ENCODE results near the gene RAB37.

RAB37 gene

DNA sequence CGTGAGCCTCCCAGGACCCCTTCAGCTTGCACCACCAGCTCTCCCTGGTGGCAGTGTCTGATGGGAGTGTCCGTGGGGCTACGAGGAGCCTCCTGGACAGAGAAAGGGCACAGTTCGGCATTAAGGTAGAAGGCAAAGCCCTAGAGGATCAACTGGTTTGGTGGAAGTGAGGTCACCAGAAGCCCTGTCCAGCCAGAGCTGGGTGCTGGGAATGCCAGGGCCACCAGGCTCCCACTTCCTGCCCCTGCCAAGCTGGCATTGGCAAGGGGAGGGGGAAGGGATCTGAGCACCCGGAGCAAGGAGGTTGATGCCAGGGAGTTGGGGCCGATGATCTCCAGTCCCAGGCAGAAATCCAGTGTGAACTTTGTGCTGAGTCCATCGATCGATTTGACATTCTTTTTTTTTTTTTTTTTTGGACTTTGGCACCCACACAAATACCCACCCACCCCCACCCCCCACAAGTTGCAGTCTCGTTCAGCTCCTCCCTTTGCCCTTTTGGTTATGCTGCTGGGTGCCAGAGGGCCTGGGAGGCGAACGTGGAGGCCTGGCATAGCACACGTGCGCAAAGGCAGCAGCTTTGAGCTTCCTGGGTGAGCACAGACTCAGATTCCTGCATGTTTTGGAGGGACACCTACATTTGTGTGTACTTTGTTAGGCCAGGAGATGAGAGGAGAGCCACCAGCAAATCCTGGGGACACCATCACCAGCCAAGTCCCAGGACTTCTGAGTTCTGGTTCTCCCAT, 13.4 kb downstream of the RAB37 start:
- TF ChIP-seq, protein P1, sequence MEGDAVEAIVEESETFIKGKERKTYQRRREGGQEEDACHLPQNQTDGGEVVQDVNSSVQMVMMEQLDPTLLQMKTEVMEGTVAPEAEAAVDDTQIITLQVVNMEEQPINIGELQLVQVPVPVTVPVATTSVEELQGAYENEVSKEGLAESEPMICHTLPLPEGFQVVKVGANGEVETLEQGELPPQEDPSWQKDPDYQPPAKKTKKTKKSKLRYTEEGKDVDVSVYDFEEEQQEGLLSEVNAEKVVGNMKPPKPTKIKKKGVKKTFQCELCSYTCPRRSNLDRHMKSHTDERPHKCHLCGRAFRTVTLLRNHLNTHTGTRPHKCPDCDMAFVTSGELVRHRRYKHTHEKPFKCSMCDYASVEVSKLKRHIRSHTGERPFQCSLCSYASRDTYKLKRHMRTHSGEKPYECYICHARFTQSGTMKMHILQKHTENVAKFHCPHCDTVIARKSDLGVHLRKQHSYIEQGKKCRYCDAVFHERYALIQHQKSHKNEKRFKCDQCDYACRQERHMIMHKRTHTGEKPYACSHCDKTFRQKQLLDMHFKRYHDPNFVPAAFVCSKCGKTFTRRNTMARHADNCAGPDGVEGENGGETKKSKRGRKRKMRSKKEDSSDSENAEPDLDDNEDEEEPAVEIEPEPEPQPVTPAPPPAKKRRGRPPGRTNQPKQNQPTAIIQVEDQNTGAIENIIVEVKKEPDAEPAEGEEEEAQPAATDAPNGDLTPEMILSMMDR (IDR thresholded peaks at IDR 0.05): no peak
- no peak for TF ChIP-seq ZFX (IDR thresholded peaks at IDR 0.05; ENCODE audit: borderline replicate concordance)
- no peak overlapping the region for H3K27ac ChIP-seq

DNA sequence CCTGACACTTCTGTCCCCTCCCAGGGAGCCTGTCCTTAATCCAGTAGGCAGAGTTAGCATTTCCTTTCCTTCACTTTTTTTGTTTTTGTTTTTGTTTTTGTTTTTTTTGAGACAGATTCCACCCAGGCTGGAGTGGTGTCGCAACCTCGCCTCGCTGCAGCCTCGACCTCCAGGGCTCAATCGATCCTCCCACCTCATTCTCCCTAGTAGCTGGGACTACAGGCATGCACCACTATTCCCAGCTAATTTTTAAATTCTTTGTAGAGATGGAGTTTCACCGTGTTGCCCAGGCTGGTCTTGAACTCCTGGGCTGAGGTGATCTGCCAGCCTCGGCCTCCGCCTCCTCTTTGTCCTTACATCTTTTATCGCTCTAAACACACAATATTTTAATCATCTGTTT, 15.4 kb downstream of the RAB37 start:
- no peak for TF ChIP-seq ZFX (IDR thresholded peaks at IDR 0.05; ENCODE audit: borderline replicate concordance)
- TF ChIP-seq, protein P1 (IDR thresholded peaks at IDR 0.05): no peak
- H3K27ac ChIP-seq: no peak overlapping the region

DNA sequence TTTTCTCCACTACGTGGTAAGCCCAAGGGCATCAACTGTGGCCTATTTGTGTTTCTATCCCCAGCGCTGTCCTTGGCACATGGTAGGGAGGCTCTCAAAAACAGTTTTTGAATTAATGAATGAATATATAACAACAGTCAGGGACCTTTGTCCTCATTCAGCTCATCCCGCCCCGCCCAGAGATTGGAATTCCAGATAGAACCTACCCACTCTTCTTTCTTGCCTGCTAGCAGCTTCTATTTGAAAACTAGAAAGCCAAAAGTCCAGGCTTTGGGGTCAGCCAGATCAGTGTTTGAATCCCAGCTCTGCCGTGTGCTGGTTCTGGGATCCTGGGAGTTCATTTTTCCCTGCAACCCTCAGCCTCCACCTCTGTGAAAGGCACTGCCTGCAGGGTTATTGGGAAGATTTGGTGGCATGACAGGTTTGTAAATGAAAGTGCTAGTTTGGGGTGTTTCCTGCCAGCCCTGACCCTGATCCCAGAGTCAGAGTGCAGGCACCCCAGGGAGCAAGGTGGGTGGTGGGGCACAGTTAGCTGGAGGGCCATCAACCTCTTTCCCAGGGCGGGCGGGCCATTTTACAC, 15.9 kb downstream of the RAB37 start:
- H3K27ac ChIP-seq: no peak overlapping the region
- TF ChIP-seq ZFX (IDR thresholded peaks at IDR 0.05; ENCODE audit: borderline replicate concordance): no peak
- TF ChIP-seq, protein P1 (IDR thresholded peaks at IDR 0.05): no peak

DNA sequence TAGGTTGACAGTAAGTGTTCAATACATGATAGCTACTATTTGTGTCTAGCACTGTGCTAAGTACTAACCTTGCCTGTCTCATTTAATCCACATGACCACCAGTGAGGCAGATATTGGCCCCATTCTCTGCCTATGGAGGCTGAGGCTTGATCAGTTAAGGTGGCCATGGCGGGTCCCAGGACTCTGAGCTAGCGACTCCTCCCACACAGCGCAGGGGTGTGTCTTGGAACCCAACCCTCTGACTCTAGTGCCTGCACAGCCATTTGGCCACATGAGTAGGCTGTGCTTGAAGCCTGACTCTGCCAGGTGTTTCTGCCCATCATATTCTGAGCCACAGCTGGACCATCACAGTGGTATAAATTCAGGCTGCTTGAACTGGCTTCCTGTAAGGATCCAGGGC, 17.8 kb downstream of the RAB37 start:
- TF ChIP-seq, protein P1 (IDR thresholded peaks at IDR 0.05): no peak
- no peak for TF ChIP-seq ZFX (IDR thresholded peaks at IDR 0.05; ENCODE audit: borderline replicate concordance)
- no peak overlapping the region for H3K27ac ChIP-seq

DNA sequence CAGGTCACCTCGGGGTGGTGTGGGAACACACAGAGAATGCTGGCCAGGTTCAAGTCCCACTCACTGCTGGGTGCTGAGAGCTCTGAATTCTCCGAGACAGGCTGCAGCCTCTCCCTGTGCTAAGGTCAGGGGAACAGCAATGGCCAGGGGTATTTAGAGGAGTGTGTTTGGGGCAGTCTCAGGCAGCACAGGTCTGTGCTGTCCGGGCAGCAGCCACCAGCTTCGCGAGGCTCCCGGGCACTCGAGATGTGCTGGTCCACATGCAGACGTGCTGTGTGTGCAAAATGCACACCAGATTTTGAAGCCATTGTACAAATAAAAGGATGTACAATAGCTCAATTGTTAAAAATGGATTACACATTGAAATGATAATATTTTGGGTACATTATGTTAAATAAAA, 18.5 kb downstream of the RAB37 start:
- H3K27ac ChIP-seq: no peak overlapping the region
- TF ChIP-seq, protein P1 (IDR thresholded peaks at IDR 0.05): no peak
- no peak for TF ChIP-seq ZFX (IDR thresholded peaks at IDR 0.05; ENCODE audit: borderline replicate concordance)

DNA sequence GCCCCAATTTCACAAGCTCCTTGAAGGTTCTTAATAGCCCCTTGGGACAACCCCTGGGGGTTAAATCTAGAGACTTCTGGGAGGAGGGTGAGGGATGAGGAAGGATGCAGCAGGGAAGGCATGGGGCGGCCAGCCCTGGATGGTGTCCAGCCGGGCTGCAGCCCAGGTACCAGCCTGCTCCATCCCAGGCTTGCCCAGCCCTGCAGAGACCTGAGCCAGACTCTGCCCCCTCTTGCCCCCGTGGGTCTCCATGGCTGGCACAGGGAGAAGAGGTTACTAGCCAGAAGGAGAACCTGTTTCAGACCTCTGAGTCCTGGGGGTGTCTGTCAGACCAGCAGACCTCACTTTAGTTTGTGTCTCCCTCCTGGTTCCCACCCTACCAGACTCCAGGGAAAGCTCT, 19.8 kb downstream of the RAB37 start:
- no peak overlapping the region for H3K27ac ChIP-seq
- TF ChIP-seq ZFX (IDR thresholded peaks at IDR 0.05; ENCODE audit: borderline replicate concordance): no peak
- TF ChIP-seq, protein P1 (IDR thresholded peaks at IDR 0.05): no peak

DNA sequence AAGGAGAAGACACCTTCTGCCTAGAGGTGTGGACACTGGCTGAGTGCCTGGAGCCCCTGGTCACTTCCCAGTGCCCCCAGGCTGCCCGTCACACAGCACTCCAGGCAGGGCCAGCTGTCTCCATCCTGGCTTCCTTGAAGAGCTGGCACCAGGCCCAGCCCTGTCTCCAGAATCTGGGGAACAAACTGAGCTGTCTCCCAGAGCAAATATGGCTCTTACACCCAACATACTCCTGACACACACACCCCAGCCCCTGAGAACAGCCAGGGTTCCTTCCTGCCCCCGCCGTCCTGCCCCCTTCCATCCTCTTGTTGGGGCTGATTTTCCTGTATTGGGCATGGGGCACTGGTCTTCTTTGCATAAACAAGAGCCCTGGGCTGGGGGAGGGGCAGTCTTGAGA, 20.4 kb downstream of the RAB37 start:
- no peak overlapping the region for H3K27ac ChIP-seq
- no peak for TF ChIP-seq ZFX (IDR thresholded peaks at IDR 0.05; ENCODE audit: borderline replicate concordance)
- TF ChIP-seq, protein P1 (IDR thresholded peaks at IDR 0.05): no peak

All from 22Rv1 (cell line).